RWPE2 (cell line): ENCODE measurements around the gene ENDOG.

Experiments
- ATAC-seq: fragments of 200-7000 bp; cut with Tn5 transposase; 3 replicates; pipeline ENCODE4 v1.9.1; 2021; ENCODE audit warnings: low read depth
- DNase-seq: peaks from one replicate; pipeline ENCODE4 v3.0.0-alpha.2; 2020; ENCODE audit warnings: low spot score
- H3K27ac ChIP-seq: fragments of 450-650 bp; 2 replicates; pipeline ENCODE4 v1.5.1; 2017; ENCODE audit warnings: mild to moderate bottlenecking; ENCODE audit not compliant: poor library complexity, severe bottlenecking
- H3K27me3 ChIP-seq: fragments of 250-450 bp; sonication (Bioruptor Pico); 2 replicates; pipeline ENCODE4 v1.5.1; 2021; ENCODE audit warnings: mild to moderate bottlenecking, moderate library complexity; ENCODE audit not compliant: insufficient read depth, poor library complexity, severe bottlenecking
- H3K36me3 ChIP-seq: fragments of 250-450 bp; sonication (Bioruptor Pico); 2 replicates; pipeline ENCODE4 v1.5.1; 2020; ENCODE audit warnings: low read depth, mild to moderate bottlenecking, moderate library complexity
- H3K4me1 ChIP-seq: fragments of 250-450 bp; sonication (Bioruptor Pico); 2 replicates; pipeline ENCODE4 v1.5.1; 2021; ENCODE audit warnings: mild to moderate bottlenecking, moderate library complexity; ENCODE audit not compliant: insufficient read depth, poor library complexity, severe bottlenecking
- H3K4me3 ChIP-seq: fragments of 250-450 bp; sonication (Bioruptor Pico); 2 replicates; pipeline ENCODE4 v1.5.1; 2021; ENCODE audit warnings: mild to moderate bottlenecking, moderate library complexity; ENCODE audit not compliant: severe bottlenecking
- H3K9me3 ChIP-seq: fragments of 250-450 bp; sonication (Bioruptor Pico); 2 replicates; pipeline ENCODE4 v1.5.1; 2021; ENCODE audit warnings: mild to moderate bottlenecking, moderate library complexity; ENCODE audit not compliant: severe bottlenecking
- CTCF ChIP-seq: fragments of 450-650 bp; IDR thresholded peaks from one replicate; pipeline ENCODE4 v1.5.1; 2017; ENCODE audit warnings: mild to moderate bottlenecking, moderate library complexity; ENCODE audit not compliant: poor library complexity, severe bottlenecking

ENDOG gene

GRCh38 chr9:128828719-128829452 lies 10.6 kb downstream of the ENDOG start:
- Histone ChIP-seq H3K27me3 (no peaks in the 10 kb centered on the region), H3K4me3 (peak overlapping the region; percentile 53), H3K36me3 (peaks cover 53% of the 10 kb centered on the region), H3K9me3 (no peaks in the 10 kb centered on the region), H3K27ac (peak overlapping the region; percentile 52), H3K4me1 (no peaks in the 10 kb centered on the region)
- ATAC-seq (peak; percentile 1; the same call in 1 of the 3 replicates), DNase-seq (no peak)
- no peak for TF ChIP-seq CTCF

GRCh38 chr9:128829477-128830251 lies 11.4 kb downstream of the ENDOG start, which contains the start of gene SPOUT1:
TSS of gene SPOUT1 (minus strand) at chr9:128829794. CDS start at chr9:128829780, 14 bp downstream.
- ATAC-seq (peak; percentile 97), DNase-seq (peak; percentile 93)
- Histone ChIP-seq H3K4me1 (no peaks in the 10 kb centered on the region), H3K4me3 (peak within 1 kb of the TSS; percentile 53), H3K36me3 (peaks cover 50% of the 10 kb centered on the region), H3K27me3 (no peaks in the 10 kb centered on the region), H3K9me3 (no peaks in the 10 kb centered on the region), H3K27ac (peak within 1 kb of the TSS; percentile 52)
- TF ChIP-seq CTCF = no peak

- H3K4me1 ChIP-seq = no peaks in the 10 kb centered on the region
- no peak overlapping the region for H3K4me3 ChIP-seq
- no peak for TF ChIP-seq CTCF
- DNase-seq = no peak
- H3K9me3 ChIP-seq = no peaks in the 10 kb centered on the region
- H3K27me3 ChIP-seq = no peaks in the 10 kb centered on the region
- H3K27ac ChIP-seq = no peak overlapping the region
- H3K36me3 ChIP-seq = peaks cover 19% of the 10 kb centered on the region
- ATAC-seq = no peak
Observed at GRCh38 chr9:128833696-128834095, 15.4 kb downstream of the ENDOG start.

- peaks cover 36% of the 10 kb centered on the region for H3K36me3 ChIP-seq
- no peaks in the 10 kb centered on the region for H3K9me3 ChIP-seq
Observed at GRCh38 chr9:128835246-128836210, 17.2 kb downstream of the ENDOG start.

More at GRCh38 chr9:128835246-128836210, 17.2 kb downstream of the ENDOG start:
- no peak for ATAC-seq
- no peak overlapping the region for H3K4me3 ChIP-seq
- no peak overlapping the region for H3K27ac ChIP-seq
- no peak for DNase-seq
- TF ChIP-seq CTCF = no peak
- H3K27me3 ChIP-seq = no peaks in the 10 kb centered on the region
- H3K4me1 ChIP-seq = no peaks in the 10 kb centered on the region
